ENCODE results near the gene PPP1R7. TPM values are rescaled to one million over a fixed set of nuclear protein-coding genes. Genes with fewer than 3 reads are reported as not detected.
A peak's percentile ranks its signal among the peaks of the same experiment; 100 is the strongest.

PPP1R7 gene
- total and polyA plus RNA-seq, 2 experiments from 2014 or later: 44.0 to 98.4 TPM

DNA sequence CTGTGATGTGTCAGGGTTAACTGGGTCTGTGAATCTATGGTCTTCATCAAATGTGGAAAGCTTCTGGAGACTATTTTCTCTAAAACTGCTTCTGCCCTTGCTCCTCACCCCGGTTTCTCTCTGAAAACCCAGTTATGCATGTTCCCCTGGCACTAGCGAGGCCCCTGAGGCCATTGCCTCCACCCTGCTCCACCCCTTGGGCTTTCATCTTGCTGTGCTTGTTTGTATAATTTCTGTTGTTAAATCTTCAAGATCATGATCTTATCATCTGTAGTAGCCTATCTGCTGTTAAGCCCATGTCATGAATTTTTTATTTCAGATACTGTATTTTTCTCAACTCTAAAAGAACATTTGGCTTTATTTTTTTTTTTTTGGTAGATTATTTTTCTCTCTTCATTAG is 23.3 kb downstream of the PPP1R7 start:
- TF ChIP-seq, protein P1, sequence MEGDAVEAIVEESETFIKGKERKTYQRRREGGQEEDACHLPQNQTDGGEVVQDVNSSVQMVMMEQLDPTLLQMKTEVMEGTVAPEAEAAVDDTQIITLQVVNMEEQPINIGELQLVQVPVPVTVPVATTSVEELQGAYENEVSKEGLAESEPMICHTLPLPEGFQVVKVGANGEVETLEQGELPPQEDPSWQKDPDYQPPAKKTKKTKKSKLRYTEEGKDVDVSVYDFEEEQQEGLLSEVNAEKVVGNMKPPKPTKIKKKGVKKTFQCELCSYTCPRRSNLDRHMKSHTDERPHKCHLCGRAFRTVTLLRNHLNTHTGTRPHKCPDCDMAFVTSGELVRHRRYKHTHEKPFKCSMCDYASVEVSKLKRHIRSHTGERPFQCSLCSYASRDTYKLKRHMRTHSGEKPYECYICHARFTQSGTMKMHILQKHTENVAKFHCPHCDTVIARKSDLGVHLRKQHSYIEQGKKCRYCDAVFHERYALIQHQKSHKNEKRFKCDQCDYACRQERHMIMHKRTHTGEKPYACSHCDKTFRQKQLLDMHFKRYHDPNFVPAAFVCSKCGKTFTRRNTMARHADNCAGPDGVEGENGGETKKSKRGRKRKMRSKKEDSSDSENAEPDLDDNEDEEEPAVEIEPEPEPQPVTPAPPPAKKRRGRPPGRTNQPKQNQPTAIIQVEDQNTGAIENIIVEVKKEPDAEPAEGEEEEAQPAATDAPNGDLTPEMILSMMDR (IDR thresholded peaks at IDR 0.05; ENCODE audit: low read depth, low read length): no peak
- H3K36me3 ChIP-seq: peaks cover 1% of the 10 kb centered on the region
- no peak for DNase-seq (ENCODE audit: low read depth in 1 of 2, low spot score in 1 of 2)
- no peak overlapping the region for H3K4me3 ChIP-seq
- H3K27me3 ChIP-seq: no peaks in the 10 kb centered on the region
- no peaks in the 10 kb centered on the region for H3K9me3 ChIP-seq (ENCODE audit: low read depth)
- no peak overlapping the region for H3K27ac ChIP-seq
- no peaks in the 10 kb centered on the region for H3K4me1 ChIP-seq (ENCODE audit: low read depth)

DNA sequence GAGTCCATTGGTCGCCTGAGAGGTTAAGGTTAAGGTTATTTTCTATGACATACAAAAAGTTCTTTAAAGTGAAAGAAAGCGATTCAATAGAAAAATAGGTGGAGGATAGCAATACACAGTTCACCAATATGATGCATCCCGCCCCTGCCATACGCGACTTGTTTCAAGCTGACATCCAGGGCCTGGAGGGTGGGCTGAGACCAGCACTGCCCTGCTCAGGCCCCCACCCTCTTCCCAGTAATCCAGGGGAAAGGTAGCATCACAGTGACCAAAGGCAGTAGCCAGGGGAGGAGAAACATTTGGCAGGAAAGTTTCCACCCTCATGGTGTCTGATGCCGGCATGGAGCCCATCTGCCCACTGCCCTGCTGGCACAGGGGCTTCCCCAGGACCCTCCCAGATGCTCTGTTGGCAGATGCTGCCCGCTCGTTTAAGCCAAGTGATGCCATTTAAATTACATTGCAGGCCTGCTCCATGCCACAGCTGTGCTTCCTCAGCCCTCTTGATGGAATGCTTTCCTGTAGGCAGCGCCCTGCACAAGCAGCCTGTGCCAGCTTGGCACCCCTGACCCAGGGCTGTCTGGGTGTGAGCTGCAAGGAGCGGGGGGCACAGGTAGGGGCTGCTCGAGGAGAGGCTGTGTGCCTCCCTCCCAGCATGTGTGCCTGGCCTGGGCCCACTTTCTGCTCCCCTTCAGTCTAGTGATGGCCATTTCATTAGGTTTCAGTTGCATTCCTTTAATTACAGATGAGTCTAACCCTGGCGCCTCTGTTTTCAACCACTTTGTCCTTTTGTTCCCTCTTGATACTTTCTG is 27.5 kb downstream of the PPP1R7 start:
- no peaks in the 10 kb centered on the region for H3K27me3 ChIP-seq
- TF ChIP-seq, protein P1 (IDR thresholded peaks at IDR 0.05; ENCODE audit: low read depth, low read length): no peak
- peaks cover 7% of the 10 kb centered on the region for H3K4me1 ChIP-seq (ENCODE audit: low read depth)
- H3K9me3 ChIP-seq (ENCODE audit: low read depth): no peaks in the 10 kb centered on the region
- H3K4me3 ChIP-seq: no peak overlapping the region
- DNase-seq (ENCODE audit: low read depth in 1 of 2, low spot score in 1 of 2): no peak
- H3K36me3 ChIP-seq: no peaks in the 10 kb centered on the region
- no peak overlapping the region for H3K27ac ChIP-seq

DNA sequence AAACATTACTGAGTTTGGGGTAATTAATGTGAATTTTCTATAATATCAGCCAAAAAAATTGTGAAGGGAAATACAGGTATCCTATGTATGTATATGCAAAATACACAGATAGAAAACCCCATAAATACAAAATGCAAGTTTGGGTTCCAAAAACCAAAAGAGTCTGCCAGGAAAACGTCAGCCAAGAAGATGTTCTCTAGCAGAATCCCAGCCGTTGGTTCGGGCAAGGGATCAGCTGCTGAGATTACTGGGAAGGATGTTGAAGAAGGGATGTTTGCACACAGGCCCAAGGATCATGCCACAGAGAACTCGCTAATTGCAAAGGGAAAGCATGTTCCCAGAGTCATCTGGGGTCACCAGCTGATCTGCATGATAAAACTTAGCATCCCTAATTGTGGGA is 28.7 kb downstream of the PPP1R7 start:
- TF ChIP-seq, protein P1 (IDR thresholded peaks at IDR 0.05; ENCODE audit: low read depth, low read length): no peak
- Histone ChIP-seq H3K36me3 (peaks cover 4% of the 10 kb centered on the region), H3K9me3 (ENCODE audit: low read depth) (no peaks in the 10 kb centered on the region), H3K27me3 (no peaks in the 10 kb centered on the region), H3K27ac (no peak overlapping the region), H3K4me1 (ENCODE audit: low read depth) (peaks cover 7% of the 10 kb centered on the region), H3K4me3 (no peak overlapping the region)
- DNase-seq (ENCODE audit: low read depth in 1 of 2, low spot score in 1 of 2): peak in 1 of 2 donors; percentile 19

DNA sequence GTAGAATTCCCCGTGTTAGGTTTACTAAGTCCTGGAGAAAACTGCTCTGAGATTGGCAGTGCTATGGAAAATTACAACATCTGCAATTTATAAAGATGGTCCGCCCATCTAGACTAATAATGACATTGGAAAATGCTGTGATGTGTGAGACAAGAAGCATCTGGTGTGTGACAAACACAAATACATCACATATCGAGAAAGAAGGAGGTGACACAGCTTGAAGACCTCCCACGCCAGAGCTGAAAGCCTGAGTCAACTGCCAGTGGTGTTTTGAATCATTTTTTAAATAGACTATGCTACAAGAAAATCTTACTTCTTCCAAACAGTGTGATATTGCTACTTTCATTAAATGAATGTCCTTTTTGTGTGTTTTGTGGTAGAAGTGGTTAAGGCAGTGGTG is 29.6 kb downstream of the PPP1R7 start:
- H3K36me3 ChIP-seq: peaks cover 4% of the 10 kb centered on the region
- H3K9me3 ChIP-seq (ENCODE audit: low read depth): no peaks in the 10 kb centered on the region
- TF ChIP-seq, protein P1 (IDR thresholded peaks at IDR 0.05; ENCODE audit: low read depth, low read length): no peak
- H3K27me3 ChIP-seq: no peaks in the 10 kb centered on the region
- DNase-seq (ENCODE audit: low read depth in 1 of 2, low spot score in 1 of 2): peak in 1 of 2 donors; percentile 17
- no peak overlapping the region for H3K27ac ChIP-seq
- no peak overlapping the region for H3K4me3 ChIP-seq
- H3K4me1 ChIP-seq (ENCODE audit: low read depth): peaks cover 7% of the 10 kb centered on the region

DNA sequence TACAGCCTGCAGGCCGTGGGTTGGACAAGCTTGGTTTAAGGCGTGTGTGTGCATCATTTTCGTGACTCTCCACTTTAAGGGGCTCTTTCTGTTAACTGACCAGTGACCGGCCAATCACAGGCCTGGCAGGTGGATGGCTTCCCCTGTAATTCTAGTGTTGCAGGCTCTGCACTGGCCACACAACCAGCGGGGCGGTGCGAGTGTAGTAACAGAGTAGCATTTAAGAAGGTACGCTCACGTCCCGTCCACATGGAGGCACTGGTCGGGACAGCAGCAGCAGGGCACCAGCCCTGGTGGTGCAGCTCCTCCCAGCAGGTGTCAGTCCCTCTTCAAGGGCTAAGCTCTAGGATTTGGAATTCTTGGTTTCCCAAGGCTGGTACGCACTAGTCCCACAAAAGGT is 30.2 kb downstream of the PPP1R7 start:
- H3K4me1 ChIP-seq (ENCODE audit: low read depth): peaks cover 7% of the 10 kb centered on the region
- no peak overlapping the region for H3K27ac ChIP-seq
- peaks cover 4% of the 10 kb centered on the region for H3K36me3 ChIP-seq
- peak in 1 of 2 donors; percentile 24 for DNase-seq (ENCODE audit: low read depth in 1 of 2, low spot score in 1 of 2)
- no peak overlapping the region for H3K4me3 ChIP-seq
- no peaks in the 10 kb centered on the region for H3K9me3 ChIP-seq (ENCODE audit: low read depth)
- no peaks in the 10 kb centered on the region for H3K27me3 ChIP-seq
- TF ChIP-seq, protein P1 (IDR thresholded peaks at IDR 0.05; ENCODE audit: low read depth, low read length): no peak

Data from cardiac muscle cell (in vitro differentiated cells and primary cell).